Smooth muscle cell (in vitro differentiated cells): ENCODE measurements around the gene TWF2. TPM values are rescaled to one million over a fixed set of nuclear protein-coding genes. Genes with fewer than 3 reads are reported as not detected.

Experiments
- DNase-seq: peaks from one replicate; lab custom pipeline; 2025; ENCODE audit not compliant: unreplicated experiment; lab: John Stamatoyannopoulos, UW
- H2AFZ ChIP-seq: fragments of 200-600 bp; sonication (generic); 2 replicates; pipeline ENCODE4 v1.6.0; 2016; ENCODE audit warnings: antibody characterized with exemption, low read depth, mild to moderate bottlenecking
- H3F3A ChIP-seq: fragments of 200-600 bp; sonication (generic); 2 replicates; pipeline ENCODE4 v1.6.0; 2017; ENCODE audit warnings: antibody characterized with exemption, low read depth
- H3K27ac ChIP-seq: fragments of 200-600 bp; sonication (generic); 2 replicates; pipeline ENCODE4 v1.5.1; 2016; ENCODE audit warnings: low read depth, mild to moderate bottlenecking
- H3K27me3 ChIP-seq: fragments of 200-600 bp; sonication (generic); 2 replicates; pipeline ENCODE4 v1.6.1; 2016; ENCODE audit warnings: low read depth, mild to moderate bottlenecking
- H3K36me3 ChIP-seq: fragments of 200-600 bp; sonication (generic); 2 replicates; pipeline ENCODE4 v1.5.1; 2016; ENCODE audit warnings: low read depth
- H3K4me1 ChIP-seq: fragments of 200-600 bp; sonication (generic); 2 replicates; pipeline ENCODE4 v1.5.1; 2016; ENCODE audit warnings: low read depth
- H3K4me2 ChIP-seq: fragments of 200-600 bp; sonication (generic); 2 replicates; pipeline ENCODE4 v1.6.0; 2016; ENCODE audit warnings: mild to moderate bottlenecking
- H3K4me3 ChIP-seq: fragments of 200-600 bp; sonication (generic); 2 replicates; pipeline ENCODE4 v1.5.1; 2016; ENCODE audit warnings: mild to moderate bottlenecking
- H3K79me2 ChIP-seq: fragments of 200-600 bp; sonication (generic); 2 replicates; pipeline ENCODE4 v1.6.0; 2016; ENCODE audit warnings: low read depth, mild to moderate bottlenecking
- H3K9ac ChIP-seq: fragments of 200-600 bp; sonication (generic); 2 replicates; pipeline ENCODE4 v1.6.0; 2016; ENCODE audit warnings: low read depth
- H3K9me3 ChIP-seq: fragments of 200-600 bp; sonication (generic); replicated peaks from 2 replicates; pipeline ENCODE4 v1.5.1; 2016; ENCODE audit warnings: low read depth
- H4K20me1 ChIP-seq: fragments of 200-600 bp; sonication (generic); 2 replicates; pipeline ENCODE4 v1.6.0; 2016; ENCODE audit warnings: low read depth
- CTCF ChIP-seq: fragments of 200-600 bp; sonication (generic); IDR thresholded peaks from 2 replicates; pipeline ENCODE4 v1.5.1; 2017; ENCODE audit warnings: borderline replicate concordance, mild to moderate bottlenecking, antibody characterized with exemption; ENCODE audit not compliant: insufficient read depth, poor library complexity, severe bottlenecking
- WGBS: methylation state at CpG from one replicate; pipeline ENCODE4 v1.1.7; 2016; ENCODE audit warnings: low lambda C conversion rate; 5-methylcytosine and 5-hydroxymethylcytosine counted together
- polyA plus RNA-seq: library from polyadenylated mRNA; unstranded; fragments of >200 nt; fragmentation: Nextera tagmentation; extraction: Ambion mirVana; gene quantifications from 2 replicates; pipeline ENCODE4 v1.2.1, GENCODE V29; 2016
- total RNA-seq: library from RNA; depleted of rRNA; stranded (reverse); fragments of >200 nt; gene quantifications from 2 replicates; pipeline ENCODE4 v1.2.3, GENCODE V29; 2014

The TWF2 gene
- total and polyA plus RNA-seq, 2 experiments from 2014 or later, result 80.9 to 96.8 TPM

- no peak for TF ChIP-seq CTCF
- H3K36me3 ChIP-seq, result peaks cover 7% of the 10 kb centered on the region
- no peak overlapping the region for H3K4me2 ChIP-seq
- no peaks in the 10 kb centered on the region for H3K4me1 ChIP-seq
- no peak overlapping the region for H3K9ac ChIP-seq
- no peak for DNase-seq
- H2AFZ ChIP-seq, result no peak overlapping the region
- H3K4me3 ChIP-seq, result no peak overlapping the region
- no peaks in the 10 kb centered on the region for H3K9me3 ChIP-seq
- WGBS, result 76% methylated on average over 12 of the region's 12 CpGs
- H3K79me2 ChIP-seq, result no peaks in the 10 kb centered on the region
- peaks cover 50% of the 10 kb centered on the region for H4K20me1 ChIP-seq
- peak overlapping the region; percentile 55 for H3K27ac ChIP-seq
- H3K27me3 ChIP-seq, result no peaks in the 10 kb centered on the region
- peaks cover 9% of the 10 kb centered on the region for H3F3A ChIP-seq
Measured at GRCh38 chr3:52253314-52254304, 14.7 kb upstream of the TWF2 start.

GRCh38 chr3:52250122-52250521, 11.2 kb upstream of the TWF2 start:
- Histone ChIP-seq H3K9ac (no peak overlapping the region), H3K27ac (no peak overlapping the region), H3K27me3 (no peaks in the 10 kb centered on the region), H3K4me1 (peaks cover 4% of the 10 kb centered on the region), H3K4me2 (no peak overlapping the region), H3K4me3 (no peak overlapping the region), H3K36me3 (no peaks in the 10 kb centered on the region), H3K79me2 (no peaks in the 10 kb centered on the region), H3K9me3 (no peaks in the 10 kb centered on the region), H3F3A (peaks cover 9% of the 10 kb centered on the region), H4K20me1 (peaks cover 19% of the 10 kb centered on the region), H2AFZ (no peak overlapping the region)
- 100% methylated on average over 1 of the region's 1 CpG for WGBS
- TF ChIP-seq CTCF, result no peak
- no peak for DNase-seq

- H4K20me1 ChIP-seq, result peaks cover 17% of the 10 kb centered on the region
- WGBS, result 99% methylated on average over 6 of the region's 6 CpGs
- no peak overlapping the region for H3K4me2 ChIP-seq
Measured at GRCh38 chr3:52249683-52250082, 10.7 kb upstream of the TWF2 start.

More at GRCh38 chr3:52249683-52250082, 10.7 kb upstream of the TWF2 start:
- H3K9me3 ChIP-seq, result no peaks in the 10 kb centered on the region
- no peak for DNase-seq
- TF ChIP-seq CTCF, result no peak
- H3K27ac ChIP-seq, result no peak overlapping the region
- H3K79me2 ChIP-seq, result no peaks in the 10 kb centered on the region
- H3K4me3 ChIP-seq, result no peak overlapping the region
- H2AFZ ChIP-seq, result no peak overlapping the region
- H3K36me3 ChIP-seq, result no peaks in the 10 kb centered on the region
- H3K27me3 ChIP-seq, result no peaks in the 10 kb centered on the region
- H3K9ac ChIP-seq, result no peak overlapping the region
- peaks cover 9% of the 10 kb centered on the region for H3F3A ChIP-seq
- H3K4me1 ChIP-seq, result peaks cover 4% of the 10 kb centered on the region
